SK-N-MC (cell line): ENCODE measurements around the gene FSTL4.

Experiments
- EZH2 ChIP-seq: fragments of 200-600 bp; sonication (generic); IDR thresholded peaks from one replicate; pipeline ENCODE4 v1.6.1; 2017; ENCODE audit warnings: antibody characterized with exemption
- FOXP2 ChIP-seq: optimal IDR thresholded peaks from 2 replicates; pipeline ENCODE3; 2011; ENCODE audit warnings: mild to moderate bottlenecking, moderate library complexity; ENCODE audit not compliant: insufficient read depth; ENCODE audit errors: extremely low read length, control extremely low read depth
- POLR2AphosphoS5 ChIP-seq: IDR thresholded peaks from 2 replicates; pipeline ENCODE4 v1.6.1; 2012; ENCODE audit warnings: mild to moderate bottlenecking, low read depth, low read length, borderline replicate concordance

GRCh38 chr5:133265257-133265656 is 347.1 kb downstream of the FSTL4 start:
- TF ChIP-seq EZH2 = no peak
- no peak for TF ChIP-seq POLR2AphosphoS5
- TF ChIP-seq FOXP2 = no peak
